HepG2 (cell line): ENCODE results near the gene SMOC1. TPM values are rescaled to one million over a fixed set of nuclear protein-coding genes. Genes with fewer than 3 reads are reported as not detected.

Experiments used
- CBFB ChIP-seq: sonication (generic); formaldehyde crosslinking; IDR thresholded peaks from 2 replicates; pipeline ENCODE4 v1.4.0; 2020; ENCODE audit warnings: missing genetic modification reagents
- ESRRA ChIP-seq: sonication (generic); formaldehyde crosslinking; IDR thresholded peaks from 2 replicates; pipeline ENCODE4 v1.5.1; 2020; ENCODE audit warnings: mild to moderate bottlenecking, low read depth, missing genetic modification reagents
- KAT7 ChIP-seq: IDR thresholded peaks from 2 replicates; pipeline ENCODE4 v1.6.1; 2018; ENCODE audit warnings: borderline replicate concordance, missing compliant biosample characterization
- MATR3 ChIP-seq: sonication (generic); formaldehyde crosslinking; IDR thresholded peaks from 2 replicates; pipeline ENCODE4 v1.4.0; 2020; ENCODE audit warnings: missing genetic modification reagents
- MED13 ChIP-seq: sonication (generic); formaldehyde crosslinking; IDR thresholded peaks from 2 replicates; pipeline ENCODE4 v1.5.0; 2020; ENCODE audit warnings: missing genetic modification reagents
- PATZ1 ChIP-seq: sonication (generic); formaldehyde crosslinking; IDR thresholded peaks from 2 replicates; pipeline ENCODE4 v1.4.0; 2020; ENCODE audit warnings: missing genetic modification reagents
- PLSCR1 ChIP-seq: sonication (generic); formaldehyde crosslinking; IDR thresholded peaks from 2 replicates; pipeline ENCODE4 v1.5.0; 2020; ENCODE audit warnings: missing genetic modification reagents, mild to moderate bottlenecking, borderline replicate concordance
- SAP130 ChIP-seq: IDR thresholded peaks from 2 replicates; pipeline ENCODE4 v1.6.1; 2016; ENCODE audit warnings: low read depth
- SATB2 ChIP-seq: sonication (generic); formaldehyde crosslinking; IDR thresholded peaks from 2 replicates; pipeline ENCODE4 v1.5.0; 2020; ENCODE audit warnings: missing genetic modification reagents
- SCMH1 ChIP-seq: sonication (generic); formaldehyde crosslinking; IDR thresholded peaks from 2 replicates; pipeline ENCODE4 v1.9.0; 2021; ENCODE audit warnings: missing genetic modification reagents, mild to moderate bottlenecking, borderline replicate concordance
- ZBTB10 ChIP-seq: sonication (generic); formaldehyde crosslinking; IDR thresholded peaks from 2 replicates; pipeline ENCODE4 v1.4.0; 2020; ENCODE audit warnings: missing genetic modification reagents, borderline replicate concordance
- ZNF281 ChIP-seq: sonication (generic); formaldehyde crosslinking; IDR thresholded peaks from 2 replicates; pipeline ENCODE4 v1.4.0; 2020; ENCODE audit warnings: missing genetic modification reagents, borderline replicate concordance
- ZNF605 ChIP-seq: sonication (generic); formaldehyde crosslinking; IDR thresholded peaks from 2 replicates; pipeline ENCODE4 v1.8.0; 2022; ENCODE audit warnings: mild to moderate bottlenecking, missing genetic modification reagents
- ZNF639 ChIP-seq: conservative IDR thresholded peaks from 2 replicates; pipeline ENCODE4 v1.6.1; 2018; ENCODE audit warnings: missing genetic modification reagents
- ZNF773 ChIP-seq: sonication (generic); formaldehyde crosslinking; IDR thresholded peaks from 2 replicates; pipeline ENCODE4 v1.4.0; 2020; ENCODE audit warnings: missing genetic modification reagents, borderline replicate concordance
- ZNF777 ChIP-seq: sonication (generic); formaldehyde crosslinking; IDR thresholded peaks from 2 replicates; pipeline ENCODE4 v1.4.0; 2020; ENCODE audit warnings: missing genetic modification reagents
- polyA plus RNA-seq, 8 experiments: library from polyadenylated mRNA; depleted of rRNA in 3 of 8; stranded (reverse) in 7 of 8; unstranded in 1 of 8; fragments of >200 nt; fragmentation: Illumina TruSeq in 4 of 8; extraction: Trizol in 4 of 8; gene quantifications; 2 replicates each; pipeline versions ENCODE4 v1.2.1 to v1.2.3, GENCODE V29; 2011 to 2016; ENCODE audit warnings: low read depth in 4 of 8, missing spikeins in 1 of 8, mixed read lengths in 1 of 8; ENCODE audit not compliant: insufficient read depth in 1 of 8
- total RNA-seq, 5 experiments: library from RNA; depleted of rRNA; stranded (reverse); fragments of >200 nt; fragmentation: Illumina TruSeq; extraction: Trizol; gene quantifications; 2 replicates each; pipeline ENCODE4 v1.2.3, GENCODE V29; 2016; ENCODE audit warnings: low read depth in 1 of 5

The SMOC1 gene
- total and polyA plus RNA-seq, 2 of the 13 experiments (the other 11 are each of a cell fraction or from before 2014, with no cell fraction given), result 17.8 to 35.6 TPM

GRCh38 chr14:69879175-69880043 lies at the start of gene SMOC1 (continued):
- 0 out of 2 replicates have a peak, but pooled peaks have one; percentile 30 for TF ChIP-seq ZNF639 (CRISPR knock-in tag)
- no peak for TF ChIP-seq SCMH1
- no peak for TF ChIP-seq PLSCR1 (CRISPR knock-in tag)
- TF ChIP-seq CBFB (CRISPR knock-in tag), result peak; percentile 46; the same call in 1 of the 2 replicates
- TF ChIP-seq SATB2 (CRISPR knock-in tag), result no peak
- peak; percentile 58 for TF ChIP-seq PATZ1
- peak; percentile 64 for TF ChIP-seq ZNF777 (CRISPR knock-in tag)
- no peak for TF ChIP-seq ZNF605 (CRISPR knock-in tag)
- TF ChIP-seq ZBTB10 (CRISPR knock-in tag), result no peak
- TF ChIP-seq KAT7 (CRISPR knock-in tag), result peak; percentile 1; the same call in 1 of the 2 replicates
- no peak; the same call in 1 of the 2 replicates for TF ChIP-seq ZNF773
- TF ChIP-seq ZNF281 (CRISPR knock-in tag), result peak; percentile 16; the same call in 1 of the 2 replicates
- TF ChIP-seq MED13 (CRISPR knock-in tag), result peak; percentile 74; the same call in 1 of the 2 replicates
- no peak for TF ChIP-seq ESRRA (CRISPR knock-in tag)
- TF ChIP-seq MATR3 (CRISPR knock-in tag), result no peak
- peak; percentile 71 for TF ChIP-seq SAP130 (CRISPR knock-in tag)
